IPS DF 4.7 (cell line): ENCODE data around the gene EMILIN3.
A peak's percentile ranks its signal among the peaks of the same experiment; 100 is the strongest.

Experiments used
- DNase-seq: peaks from one replicate; pipeline ENCODE4 v3.0.0-alpha.2; 2013; ENCODE audit warnings: low spot score; ENCODE audit errors: extremely low read depth

EMILIN3 gene

GRCh38 chr20:41347523-41348429 is 18.8 kb downstream of the EMILIN3 start:
- no peak for DNase-seq

DNA sequence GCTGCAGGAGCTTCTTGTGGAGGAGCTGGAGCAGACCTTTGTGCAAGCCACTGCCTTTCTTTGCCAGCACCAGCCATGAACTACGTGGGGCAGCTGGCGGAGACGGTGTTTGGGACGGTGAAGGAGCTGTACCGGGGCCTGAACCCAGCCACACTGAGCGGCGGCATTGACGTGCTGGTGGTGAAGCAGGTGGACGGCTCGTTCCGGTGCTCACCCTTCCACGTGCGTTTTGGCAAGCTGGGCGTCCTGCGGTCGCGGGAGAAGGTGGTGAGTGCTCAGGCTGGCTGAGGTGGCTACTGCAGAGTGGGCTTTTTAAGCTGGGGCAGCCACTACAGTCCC is 20.9 kb downstream of the EMILIN3 start:
- no peak for DNase-seq

- no peak for DNase-seq
Observed at GRCh38 chr20:41344938-41345728, 21.5 kb downstream of the EMILIN3 start.

DNA sequence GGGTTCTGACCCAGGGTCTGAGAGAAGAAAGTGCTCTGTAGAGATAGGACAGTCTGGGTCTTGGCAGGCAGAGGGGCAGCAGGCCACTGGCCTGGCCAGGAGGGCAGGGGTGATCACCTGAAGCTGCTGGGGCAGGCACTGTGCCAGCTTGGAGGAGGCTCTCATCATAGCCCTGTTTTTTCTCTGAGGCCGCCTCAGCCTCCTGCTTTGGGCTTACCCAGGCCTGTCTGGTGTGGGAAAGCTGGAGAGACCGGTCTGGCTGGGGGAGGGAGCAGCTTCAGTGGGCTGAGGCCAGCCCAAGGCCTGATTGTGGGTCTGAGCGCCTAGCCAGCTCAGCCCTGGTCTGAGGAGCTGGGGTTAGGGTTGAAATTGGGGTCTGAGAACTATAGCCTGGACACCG is 22.1 kb downstream of the EMILIN3 start:
- no peak for DNase-seq

GRCh38 chr20:41342474-41343464 is 23.8 kb downstream of the EMILIN3 start:
- no peak for DNase-seq

- peak; percentile 79 for DNase-seq
Observed at GRCh38 chr20:41340327-41341055, 26.1 kb downstream of the EMILIN3 start, which contains the start of gene LPIN3. LPIN3 (plus strand) TSS chr20:41340821; CDS start chr20:41345804, 4,983 bp downstream.

GRCh38 chr20:41339957-41340326 is 26.7 kb downstream of the EMILIN3 start:
- DNase-seq = peak; percentile 74

DNA sequence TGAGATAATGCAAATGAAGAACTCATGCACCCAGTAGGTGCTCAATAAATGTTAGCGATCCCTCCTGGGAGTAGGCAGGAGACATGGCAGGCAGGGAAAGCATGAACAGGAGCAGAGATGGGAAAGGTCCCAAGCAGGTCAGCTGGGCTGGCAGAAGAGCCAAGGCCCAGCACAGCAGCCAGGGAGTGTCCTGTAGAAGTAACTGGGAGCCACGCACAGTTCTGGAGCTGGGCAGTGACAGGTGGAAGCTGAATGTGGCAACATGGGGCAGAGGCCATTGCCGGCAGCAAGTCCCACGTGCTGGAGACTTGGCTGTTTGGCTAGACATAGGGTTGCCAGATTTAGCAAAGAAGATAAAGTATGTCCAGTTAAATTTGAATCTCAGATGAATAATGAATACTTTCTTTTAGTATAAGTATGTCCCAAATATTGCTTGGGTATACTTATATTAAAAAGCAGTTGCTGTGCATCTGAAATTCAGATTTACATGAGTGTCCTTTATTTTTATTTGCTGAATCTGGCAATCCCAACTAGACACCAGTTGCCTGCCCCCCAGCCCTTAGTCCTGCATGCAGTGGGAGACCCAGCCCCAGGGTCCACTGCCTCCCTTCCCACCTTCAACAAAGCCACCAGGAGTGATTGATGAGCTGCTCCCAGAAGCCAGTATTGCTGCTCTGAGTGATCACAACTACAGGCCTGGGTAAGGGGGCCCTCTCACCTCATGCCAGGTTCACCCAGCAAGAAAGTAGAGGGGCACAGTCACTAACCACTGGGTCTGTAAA is 29.7 kb downstream of the EMILIN3 start:
- no peak for DNase-seq

DNA sequence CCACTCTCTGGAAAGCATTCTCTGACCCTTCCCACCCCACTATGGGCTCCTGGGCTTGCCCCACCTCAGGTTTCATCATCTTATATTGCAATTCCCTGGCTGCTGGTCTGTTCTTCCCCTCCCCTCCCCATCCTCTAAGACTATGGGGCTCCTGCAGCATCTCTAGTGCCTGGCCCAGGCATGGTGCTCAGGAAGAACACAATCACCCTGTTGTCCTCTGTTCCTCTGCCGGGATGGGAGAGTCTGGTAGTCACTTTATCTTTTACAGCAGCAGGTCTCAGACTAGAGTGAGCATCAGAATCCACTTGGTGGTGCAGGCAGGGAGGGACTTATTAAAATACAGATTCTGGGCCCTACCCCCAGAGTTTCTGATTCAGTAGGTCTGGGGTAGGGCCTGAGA is 31.0 kb downstream of the EMILIN3 start:
- no peak for DNase-seq

GRCh38 chr20:41334443-41335421 is 31.9 kb downstream of the EMILIN3 start:
- DNase-seq = no peak

DNA sequence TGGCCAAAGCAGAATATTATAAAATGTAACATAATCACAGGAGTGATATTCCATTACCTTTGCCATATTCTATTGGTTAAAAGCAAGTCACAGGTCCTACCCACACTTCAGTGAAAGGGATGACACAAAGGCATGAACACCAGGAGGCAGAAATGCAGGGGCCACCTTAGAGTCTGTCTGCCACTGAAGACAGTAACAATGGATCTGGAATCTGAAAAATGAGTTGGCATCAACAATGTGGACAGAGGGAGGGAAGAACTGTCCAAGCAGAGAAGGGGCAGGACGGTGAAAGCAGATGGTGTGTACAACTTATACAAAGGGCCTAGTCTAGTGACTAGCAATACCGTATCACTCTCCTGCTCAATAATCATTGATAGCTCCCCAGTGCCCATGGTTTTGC is 32.6 kb downstream of the EMILIN3 start:
- no peak for DNase-seq

DNA sequence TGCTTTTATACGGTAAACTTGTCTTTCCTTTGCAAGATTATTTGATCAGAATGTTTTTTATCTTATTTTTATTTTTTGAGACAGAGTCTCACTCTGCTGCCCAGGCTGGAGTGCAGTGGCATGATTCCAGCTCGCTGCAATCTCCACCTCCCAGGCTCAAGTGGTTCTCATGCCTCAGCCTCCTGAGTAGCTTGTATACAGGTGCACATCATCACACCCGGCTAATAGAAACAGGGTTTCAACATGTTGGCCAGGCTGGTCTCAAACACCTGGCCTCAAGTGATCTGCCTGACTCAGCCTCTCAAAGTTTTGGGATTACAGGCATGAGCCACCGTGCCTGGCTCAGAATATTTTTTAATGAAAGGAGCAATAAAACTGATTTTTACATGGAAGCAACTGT is 34.9 kb downstream of the EMILIN3 start:
- no peak for DNase-seq

GRCh38 chr20:41330941-41331340 is 35.7 kb downstream of the EMILIN3 start:
- no peak for DNase-seq

DNA sequence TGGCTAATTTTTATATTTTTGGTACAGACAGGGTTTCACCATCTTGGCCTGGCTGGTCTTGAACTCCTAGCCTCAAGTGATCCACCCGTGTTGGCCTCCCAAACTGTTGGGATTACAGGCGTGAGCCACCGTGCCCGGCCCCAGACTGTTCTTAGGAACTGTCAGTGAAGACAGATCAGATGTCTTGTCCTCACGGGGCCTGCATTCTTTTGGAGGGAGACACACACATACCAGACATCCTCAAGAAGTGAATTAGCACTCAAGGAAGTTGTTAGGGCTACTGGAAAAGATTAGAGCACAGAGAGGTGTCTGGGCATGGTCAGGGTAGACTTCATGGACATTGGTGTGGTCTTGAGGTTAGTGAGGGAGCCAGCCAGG is 36.3 kb downstream of the EMILIN3 start:
- DNase-seq = no peak

DNA sequence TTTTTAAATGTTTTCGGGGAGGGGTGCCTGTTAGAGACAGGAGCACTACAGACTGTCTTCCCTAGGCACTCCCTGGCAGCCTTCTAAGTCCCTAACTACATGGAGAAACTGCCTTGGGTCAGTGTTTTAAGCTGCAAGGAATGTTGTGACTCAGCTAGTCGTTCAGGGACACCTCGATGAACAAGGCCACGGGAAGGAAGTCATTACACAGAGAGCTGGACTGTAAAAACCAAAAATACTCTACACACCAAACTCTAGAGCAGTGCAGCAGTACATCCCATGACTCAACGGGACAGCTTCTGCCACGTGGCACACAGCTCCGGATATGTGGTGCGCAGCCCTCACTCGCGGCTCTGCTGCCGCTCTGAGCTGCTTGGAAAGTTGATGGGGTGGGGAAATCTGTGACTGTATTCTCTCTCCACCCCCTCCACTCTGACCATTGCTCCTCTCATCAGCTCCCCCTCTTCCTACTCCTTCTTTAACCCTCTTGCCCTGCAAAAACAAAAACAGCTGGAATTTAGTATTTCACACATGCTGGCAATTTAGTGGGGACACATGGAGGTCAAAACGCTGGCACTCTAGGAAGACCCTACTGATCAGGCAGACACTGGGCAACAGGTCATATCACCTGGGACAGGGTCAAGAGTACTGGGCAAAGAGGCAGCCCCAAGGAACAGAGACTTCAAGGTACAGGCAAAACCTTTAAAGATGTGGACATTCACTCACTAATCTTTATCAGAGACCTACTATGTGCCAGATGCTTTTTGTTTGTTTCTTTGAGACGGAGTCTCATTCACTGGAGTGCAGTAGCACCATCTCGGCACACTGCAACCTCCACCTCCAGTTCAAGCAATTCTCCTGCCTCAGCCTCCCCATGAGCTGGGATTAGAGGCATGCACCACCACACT is 36.9 kb downstream of the EMILIN3 start:
- DNase-seq = no peak

DNA sequence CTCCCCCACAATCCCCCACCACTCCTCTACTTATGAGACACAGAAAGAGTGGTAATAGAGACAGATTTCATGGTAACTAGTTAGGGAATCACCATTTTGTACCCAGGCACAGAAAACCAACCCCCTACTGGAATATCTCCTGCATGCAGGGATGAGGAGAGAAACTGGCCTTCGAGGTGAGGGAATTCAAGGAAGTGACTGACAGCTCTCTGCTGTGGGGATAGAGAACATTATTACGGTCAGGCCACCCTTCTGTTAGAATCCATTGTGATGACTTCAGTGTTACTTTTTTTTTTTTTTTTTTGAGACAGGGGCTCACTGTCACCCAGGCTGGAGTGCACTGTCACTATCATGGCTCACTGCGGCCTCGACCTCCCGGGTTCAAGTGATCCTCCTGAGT is 39.4 kb downstream of the EMILIN3 start:
- no peak for DNase-seq

DNA sequence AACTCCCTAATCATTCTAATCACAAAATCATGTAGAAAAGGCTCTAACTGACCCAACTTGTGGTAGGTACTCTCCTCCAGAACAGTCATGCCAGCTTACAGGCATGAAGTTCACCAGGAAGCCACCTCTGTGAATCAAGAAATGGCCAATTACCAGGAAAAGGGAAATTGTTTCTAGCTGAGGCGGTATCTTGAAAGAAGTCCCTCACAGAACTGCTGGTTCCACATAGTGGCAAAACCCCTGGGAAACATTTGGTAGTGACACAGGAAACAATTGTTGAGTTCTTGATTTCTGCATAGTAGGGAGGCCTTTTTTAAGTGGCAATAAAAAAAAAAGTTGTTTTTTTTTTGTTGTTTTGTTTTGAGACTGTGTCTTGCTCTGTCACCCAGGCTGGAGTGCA is 45.6 kb downstream of the EMILIN3 start:
- DNase-seq = no peak

DNA sequence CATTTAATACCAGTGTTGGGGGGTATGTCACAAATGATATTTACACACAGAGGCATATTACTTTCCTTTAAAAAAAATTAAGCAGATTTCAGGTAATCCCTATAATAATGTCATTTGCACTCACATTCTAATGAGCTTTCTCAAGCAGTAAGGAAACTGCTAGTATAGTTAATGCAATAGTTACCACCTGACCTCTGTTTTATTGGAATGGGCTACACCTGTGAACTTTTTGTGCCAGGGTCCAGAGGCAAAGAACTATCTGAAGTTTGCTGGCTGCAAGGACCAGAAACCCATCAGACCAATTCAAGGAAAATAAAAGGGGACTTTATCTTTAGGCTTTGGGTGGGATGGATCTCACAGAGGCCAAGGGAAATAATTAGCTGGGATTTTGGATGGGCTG is 46.2 kb downstream of the EMILIN3 start:
- DNase-seq = no peak
